Loucy (cell line): ENCODE results near the gene CRADD.

Experiments
- H2AFZ ChIP-seq: fragments of 200-600 bp; sonication (generic); 2 replicates; pipeline ENCODE4 v1.6.0; 2016; ENCODE audit warnings: antibody characterized with exemption, mild to moderate bottlenecking, low read length, moderate library complexity
- H3F3A ChIP-seq: fragments of 200-600 bp; 2 replicates; pipeline ENCODE4 v1.6.0; 2016; ENCODE audit warnings: antibody characterized with exemption, low read depth, mild to moderate bottlenecking
- H3K27me3 ChIP-seq: fragments of 200-600 bp; sonication (generic); 2 replicates; pipeline ENCODE4 v1.6.1; 2014; ENCODE audit warnings: low read length, mild to moderate bottlenecking; ENCODE audit not compliant: insufficient read depth, poor library complexity, severe bottlenecking
- H3K36me3 ChIP-seq: fragments of 200-600 bp; sonication (generic); 2 replicates; pipeline ENCODE4 v1.6.1; 2016; ENCODE audit warnings: low read length; ENCODE audit not compliant: insufficient read depth
- H3K4me1 ChIP-seq: fragments of 200-600 bp; sonication (generic); 2 replicates; pipeline ENCODE4 v1.5.1; 2014; ENCODE audit warnings: low read length, mild to moderate bottlenecking; ENCODE audit not compliant: insufficient read depth, poor library complexity, severe bottlenecking
- H3K4me2 ChIP-seq: fragments of 200-600 bp; sonication (generic); 2 replicates; pipeline ENCODE4 v1.6.0; 2014; ENCODE audit warnings: antibody characterized with exemption, low read length, low read depth, mild to moderate bottlenecking; ENCODE audit not compliant: poor library complexity, severe bottlenecking
- H3K4me3 ChIP-seq: fragments of 200-600 bp; sonication (generic); 2 replicates; pipeline ENCODE4 v1.5.1; 2014; ENCODE audit warnings: low read length, mild to moderate bottlenecking, mixed read lengths; ENCODE audit not compliant: poor library complexity, severe bottlenecking
- H3K79me2 ChIP-seq: fragments of 200-600 bp; sonication (generic); 2 replicates; pipeline ENCODE4 v1.6.1; 2014; ENCODE audit warnings: low read length; ENCODE audit not compliant: insufficient read depth
- H3K9ac ChIP-seq: fragments of 200-600 bp; sonication (generic); 2 replicates; pipeline ENCODE4 v1.6.0; 2014; ENCODE audit warnings: mild to moderate bottlenecking, low read depth, low read length, moderate library complexity; ENCODE audit not compliant: poor library complexity, severe bottlenecking
- H3K9me2 ChIP-seq: fragments of 200-600 bp; sonication (generic); replicated peaks from 2 replicates; pipeline ENCODE4 v1.6.1; 2016; ENCODE audit warnings: low read depth, low read length, mixed read lengths
- H3K9me3 ChIP-seq: fragments of 200-600 bp; sonication (generic); 2 replicates; pipeline ENCODE4 v1.6.1; 2014; ENCODE audit warnings: mild to moderate bottlenecking, antibody characterized with exemption, low read length, low read depth; ENCODE audit not compliant: insufficient read depth
- H4K20me1 ChIP-seq: fragments of 200-600 bp; sonication (generic); 2 replicates; pipeline ENCODE4 v1.6.0; 2014; ENCODE audit warnings: antibody characterized with exemption, low read length, mild to moderate bottlenecking; ENCODE audit not compliant: insufficient read depth, poor library complexity, severe bottlenecking
- EZH2phosphoT487 ChIP-seq: fragments of 200-600 bp; IDR thresholded peaks from 2 replicates; pipeline ENCODE4 v1.6.1; 2018; ENCODE audit warnings: antibody characterized with exemption, mild to moderate bottlenecking, moderate library complexity, borderline replicate concordance
- TF ChIP-seq, protein P1 (sequence below): fragments of 200-600 bp; sonication (generic); conservative IDR thresholded peaks from 2 replicates; pipeline ENCODE4 v1.5.1; 2014; ENCODE audit warnings: mild to moderate bottlenecking, antibody characterized with exemption, low read length

CRADD gene

DNA sequence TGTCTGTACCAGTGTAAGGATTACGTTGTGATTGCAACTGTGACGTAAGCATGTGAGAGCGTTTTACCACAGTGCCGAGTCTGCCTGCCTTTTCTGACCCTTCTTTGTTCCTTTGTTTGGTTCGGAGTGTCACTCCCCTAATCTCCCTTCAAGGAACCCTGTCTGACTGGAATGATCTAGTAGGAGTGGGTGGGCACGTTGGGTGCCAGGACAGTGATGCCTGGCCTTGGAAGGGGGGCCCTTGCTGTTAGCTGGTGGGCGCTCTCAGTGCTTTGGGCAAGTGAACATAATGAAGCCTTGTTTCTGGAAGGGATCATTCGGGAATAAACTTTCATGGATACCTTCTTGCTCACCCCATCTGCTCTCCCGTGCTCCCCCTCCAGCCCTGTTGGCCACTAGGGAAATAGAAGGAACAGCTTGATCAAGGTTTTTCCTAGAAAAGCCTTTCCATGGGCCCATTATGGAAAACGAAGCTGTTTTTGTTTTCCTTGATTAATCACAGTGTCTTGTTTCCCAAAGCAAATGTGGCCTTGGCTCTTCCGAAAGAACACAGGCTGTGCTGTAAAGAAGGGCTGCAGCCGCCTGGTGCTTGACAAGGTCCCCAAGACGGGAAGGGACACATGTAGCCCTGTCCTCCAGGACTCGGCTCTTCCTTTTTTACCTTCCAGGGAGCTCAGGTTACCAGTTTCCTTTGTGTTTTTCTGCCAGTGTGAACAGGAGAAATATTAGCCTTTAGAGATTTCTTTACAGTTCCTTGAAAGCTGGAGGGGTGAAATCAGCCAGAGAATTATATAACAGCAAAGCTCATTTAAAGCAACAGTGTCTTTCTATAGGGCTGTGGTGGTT lies 215.5 kb downstream of the CRADD start:
- H3K9me3 ChIP-seq: no peaks in the 10 kb centered on the region
- H3K36me3 ChIP-seq: no peaks in the 10 kb centered on the region
- H3K9ac ChIP-seq: no peak overlapping the region
- H3K4me3 ChIP-seq: no peak overlapping the region
- no peaks in the 10 kb centered on the region for H3K27me3 ChIP-seq
- no peak overlapping the region for H2AFZ ChIP-seq
- TF ChIP-seq, protein P1, sequence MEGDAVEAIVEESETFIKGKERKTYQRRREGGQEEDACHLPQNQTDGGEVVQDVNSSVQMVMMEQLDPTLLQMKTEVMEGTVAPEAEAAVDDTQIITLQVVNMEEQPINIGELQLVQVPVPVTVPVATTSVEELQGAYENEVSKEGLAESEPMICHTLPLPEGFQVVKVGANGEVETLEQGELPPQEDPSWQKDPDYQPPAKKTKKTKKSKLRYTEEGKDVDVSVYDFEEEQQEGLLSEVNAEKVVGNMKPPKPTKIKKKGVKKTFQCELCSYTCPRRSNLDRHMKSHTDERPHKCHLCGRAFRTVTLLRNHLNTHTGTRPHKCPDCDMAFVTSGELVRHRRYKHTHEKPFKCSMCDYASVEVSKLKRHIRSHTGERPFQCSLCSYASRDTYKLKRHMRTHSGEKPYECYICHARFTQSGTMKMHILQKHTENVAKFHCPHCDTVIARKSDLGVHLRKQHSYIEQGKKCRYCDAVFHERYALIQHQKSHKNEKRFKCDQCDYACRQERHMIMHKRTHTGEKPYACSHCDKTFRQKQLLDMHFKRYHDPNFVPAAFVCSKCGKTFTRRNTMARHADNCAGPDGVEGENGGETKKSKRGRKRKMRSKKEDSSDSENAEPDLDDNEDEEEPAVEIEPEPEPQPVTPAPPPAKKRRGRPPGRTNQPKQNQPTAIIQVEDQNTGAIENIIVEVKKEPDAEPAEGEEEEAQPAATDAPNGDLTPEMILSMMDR: no peak
- TF ChIP-seq EZH2phosphoT487: no peak
- no peaks in the 10 kb centered on the region for H3F3A ChIP-seq
- no peak overlapping the region for H3K4me2 ChIP-seq
- no peaks in the 10 kb centered on the region for H3K79me2 ChIP-seq
- no peaks in the 10 kb centered on the region for H3K9me2 ChIP-seq
- H3K4me1 ChIP-seq: no peaks in the 10 kb centered on the region
- no peaks in the 10 kb centered on the region for H4K20me1 ChIP-seq

DNA sequence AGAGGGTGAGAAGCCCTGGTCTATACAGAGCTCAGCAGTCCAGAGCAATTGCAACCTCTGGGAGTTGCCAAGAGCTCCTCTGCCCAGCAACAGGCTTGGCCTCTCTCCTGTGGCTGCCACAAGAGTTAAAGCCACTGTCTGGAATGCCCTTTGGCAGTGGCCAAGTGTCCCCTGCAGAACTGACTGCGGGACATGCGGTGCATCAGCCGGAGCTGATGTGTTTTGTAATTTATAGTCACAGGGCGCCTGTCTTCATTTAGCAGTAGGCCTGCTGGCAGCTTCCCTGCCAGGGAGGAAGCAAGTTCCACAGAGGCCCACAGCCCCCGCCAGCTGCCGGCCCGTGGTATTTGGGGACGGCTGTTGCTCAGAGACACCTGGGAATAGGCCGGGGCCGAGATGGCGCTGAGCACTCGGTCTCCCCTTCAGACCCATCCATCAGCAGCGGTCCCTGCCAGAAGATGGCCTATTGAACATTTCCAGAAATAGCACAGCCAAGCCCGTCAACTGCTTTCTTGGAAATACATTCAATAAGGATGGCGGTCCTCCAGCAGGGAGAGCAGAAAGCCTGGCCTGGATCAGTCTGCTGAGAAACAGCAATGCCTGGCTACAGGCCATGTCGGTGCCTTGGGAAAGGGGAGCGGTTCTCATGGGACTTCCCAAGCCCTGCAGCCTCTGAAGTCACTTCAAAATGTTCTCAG lies 217.4 kb downstream of the CRADD start:
- Histone ChIP-seq H3K4me3 (no peak overlapping the region), H2AFZ (no peak overlapping the region), H3K9me2 (no peaks in the 10 kb centered on the region), H4K20me1 (no peaks in the 10 kb centered on the region), H3K27me3 (no peaks in the 10 kb centered on the region), H3K4me2 (no peak overlapping the region), H3F3A (no peaks in the 10 kb centered on the region), H3K9me3 (no peaks in the 10 kb centered on the region), H3K79me2 (no peaks in the 10 kb centered on the region), H3K4me1 (peaks cover 3% of the 10 kb centered on the region), H3K36me3 (no peaks in the 10 kb centered on the region), H3K9ac (no peak overlapping the region)
- no peak for TF ChIP-seq EZH2phosphoT487
- TF ChIP-seq, protein P1: no peak

- Histone ChIP-seq H3K4me3 (no peak overlapping the region), H3K4me2 (no peak overlapping the region), H3K9me3 (no peaks in the 10 kb centered on the region), H3F3A (no peaks in the 10 kb centered on the region), H4K20me1 (no peaks in the 10 kb centered on the region), H3K36me3 (no peaks in the 10 kb centered on the region), H3K9ac (no peak overlapping the region), H3K27me3 (no peaks in the 10 kb centered on the region), H3K4me1 (peaks cover 3% of the 10 kb centered on the region), H2AFZ (no peak overlapping the region), H3K79me2 (no peaks in the 10 kb centered on the region), H3K9me2 (no peaks in the 10 kb centered on the region)
- TF ChIP-seq, protein P1: no peak
- no peak for TF ChIP-seq EZH2phosphoT487
These were observed 217.9 kb downstream of the CRADD start for GRCh38 chr12:93895089-93895445.
